DLD1 (cell line): ENCODE data around the gene ERMAP.
"Not testable (repeated sequence)": the region's sequence is repeated elsewhere in the genome, so short reads cannot be mapped to it uniquely, and the experiment has no call there.

Source experiments
- in situ Hi-C: cut with HindIII; loops from 2 replicates; pipeline ENCODE4 v1.10.0; 2017; ENCODE audit warnings: low sequenced_read_pairs

ERMAP gene

DNA sequence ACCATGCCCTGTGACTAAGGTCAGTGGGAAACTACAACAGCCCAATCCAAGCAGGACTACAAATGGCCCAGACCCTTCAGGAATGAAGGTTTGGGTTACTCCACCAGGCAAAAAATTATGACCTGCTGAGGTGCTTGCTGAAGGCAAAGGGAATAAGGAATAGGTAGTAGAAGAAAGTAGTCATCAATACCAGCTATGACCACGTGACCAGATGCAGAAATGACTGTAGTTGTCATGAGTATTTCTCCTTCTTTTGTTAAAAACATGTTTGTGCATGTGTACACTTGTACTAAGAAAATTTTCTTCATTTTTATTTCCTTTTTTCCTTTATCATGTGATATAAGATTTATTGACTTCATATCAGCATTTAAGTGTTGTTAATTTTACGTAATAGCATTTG, 52.3 kb downstream of the ERMAP start:
- in situ Hi-C loops = not testable (repeated sequence)

GRCh38 chr1:42869751-42870150, 52.8 kb downstream of the ERMAP start:
- in situ Hi-C loops = not testable (repeated sequence)

GRCh38 chr1:42873108-42873507, 56.2 kb downstream of the ERMAP start:
- in situ Hi-C loops = not testable (repeated sequence)

GRCh38 chr1:42873670-42874069, 56.7 kb downstream of the ERMAP start:
- in situ Hi-C loops = no loop called here

- in situ Hi-C loops = no loop called here
These were observed 59.1 kb downstream of the ERMAP start for GRCh38 chr1:42876009-42876408.

GRCh38 chr1:42877380-42877779, 60.5 kb downstream of the ERMAP start:
- in situ Hi-C loops = no loop called here

DNA sequence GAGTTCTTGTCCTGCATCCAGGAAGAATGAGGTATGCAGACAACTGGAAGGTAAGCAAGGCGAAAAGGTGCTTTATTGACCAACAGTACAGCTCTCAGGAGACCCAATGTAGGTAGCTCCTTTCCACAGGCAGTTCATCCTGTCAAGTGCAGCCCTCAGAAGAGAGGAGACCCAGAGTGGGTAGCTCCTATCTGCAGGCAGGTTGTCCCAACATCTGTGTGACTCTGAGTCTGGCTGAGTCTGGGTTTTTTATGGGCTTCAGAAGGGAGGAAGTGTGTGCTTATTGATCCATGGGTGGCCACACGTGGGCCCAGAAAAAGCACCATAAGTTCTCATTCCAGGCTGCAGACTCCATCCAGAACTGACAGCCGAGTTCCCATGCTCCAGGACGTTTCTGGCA, 63.5 kb downstream of the ERMAP start:
- in situ Hi-C loops = no loop called here

DNA sequence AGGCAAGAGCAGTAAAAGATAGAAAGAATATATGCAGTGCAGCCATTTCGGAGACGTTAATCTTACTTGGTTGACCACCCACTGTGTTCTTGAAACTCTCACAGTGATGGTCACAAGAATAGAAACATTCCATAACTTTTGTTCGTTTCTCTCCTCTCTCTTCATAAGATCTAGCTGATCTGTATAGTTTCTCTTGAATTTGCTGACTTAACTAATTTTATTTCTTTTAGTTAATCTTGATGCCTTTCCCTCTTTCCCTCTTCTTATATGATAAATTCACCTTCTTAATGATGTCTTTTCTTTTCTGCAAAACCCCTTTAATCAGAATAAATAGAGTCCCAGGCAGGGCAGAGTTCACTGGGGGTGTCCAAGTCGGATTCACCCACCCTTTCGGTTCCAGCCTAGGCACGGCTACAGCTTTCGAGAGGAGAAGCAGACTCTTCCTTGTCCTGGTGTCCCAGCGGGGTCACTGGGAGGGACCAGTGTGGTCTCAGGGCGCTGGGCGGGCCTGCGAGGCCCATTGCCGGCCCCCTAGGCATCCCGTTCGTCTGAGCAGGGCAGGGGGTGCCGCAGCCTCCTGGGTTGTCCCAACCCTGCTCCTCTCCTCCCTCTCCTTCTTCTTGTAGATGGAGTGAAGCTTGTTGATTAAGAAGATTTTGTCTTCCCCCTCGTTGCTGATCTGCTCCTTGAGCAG, 69.3 kb downstream of the ERMAP start:
- in situ Hi-C loops = no loop called here

GRCh38 chr1:42886800-42887199, 69.9 kb downstream of the ERMAP start:
- in situ Hi-C loops = no loop called here

DNA sequence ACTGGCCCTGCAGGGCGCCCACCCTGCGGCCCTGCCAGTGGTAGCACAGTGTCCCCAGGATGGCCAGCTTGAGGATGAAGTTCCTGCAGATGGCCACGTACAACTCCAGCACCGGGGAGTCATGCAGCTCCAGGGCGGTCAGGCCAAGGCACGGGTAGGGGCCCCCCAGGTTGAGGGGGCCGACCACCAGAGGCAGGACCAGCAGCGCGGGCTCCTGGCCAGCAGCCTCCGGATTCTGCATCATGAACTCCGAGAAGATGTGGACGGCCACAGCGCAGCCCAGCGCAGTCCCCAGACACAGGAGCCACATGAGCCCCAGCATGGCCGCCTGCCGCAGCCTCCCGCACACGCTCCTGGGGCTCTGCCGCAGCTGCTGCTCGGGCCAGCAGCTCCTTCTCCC, 70.4 kb downstream of the ERMAP start:
- in situ Hi-C loops = no loop called here

DNA sequence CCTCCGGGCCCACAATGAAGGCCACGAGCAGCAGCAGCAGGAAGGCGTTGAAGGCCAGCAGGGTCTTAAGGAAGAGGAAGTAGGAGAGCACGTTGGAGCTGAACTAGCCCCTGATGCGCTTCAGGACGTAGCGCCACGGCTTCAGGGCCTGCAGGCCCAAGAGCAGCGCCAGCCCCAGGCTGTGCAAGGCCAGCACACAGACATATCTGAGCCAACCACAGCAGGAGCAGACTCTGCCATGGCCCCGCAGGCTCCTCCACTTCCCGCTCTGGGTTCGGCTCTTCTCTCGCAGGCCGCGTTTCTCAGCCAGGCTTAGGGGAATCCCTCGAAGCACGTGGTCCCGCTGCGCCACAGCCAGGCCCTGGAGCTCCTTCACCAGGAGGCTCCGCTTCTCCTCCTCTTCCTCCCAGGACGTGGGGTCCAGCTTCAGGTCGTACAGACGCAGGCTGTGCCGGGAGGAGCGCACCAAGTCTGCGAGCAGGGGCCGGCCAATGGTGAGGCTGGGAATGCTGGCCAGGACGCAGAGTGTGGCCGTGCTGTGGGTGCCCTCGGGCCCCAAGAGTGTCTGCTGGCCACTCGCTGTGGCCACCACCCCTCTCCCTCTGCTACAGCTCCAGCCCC, 71.2 kb downstream of the ERMAP start:
- in situ Hi-C loops = no loop called here

- in situ Hi-C loops = no loop called here
These were observed 72.3 kb downstream of the ERMAP start for GRCh38 chr1:42889264-42889663.

DNA sequence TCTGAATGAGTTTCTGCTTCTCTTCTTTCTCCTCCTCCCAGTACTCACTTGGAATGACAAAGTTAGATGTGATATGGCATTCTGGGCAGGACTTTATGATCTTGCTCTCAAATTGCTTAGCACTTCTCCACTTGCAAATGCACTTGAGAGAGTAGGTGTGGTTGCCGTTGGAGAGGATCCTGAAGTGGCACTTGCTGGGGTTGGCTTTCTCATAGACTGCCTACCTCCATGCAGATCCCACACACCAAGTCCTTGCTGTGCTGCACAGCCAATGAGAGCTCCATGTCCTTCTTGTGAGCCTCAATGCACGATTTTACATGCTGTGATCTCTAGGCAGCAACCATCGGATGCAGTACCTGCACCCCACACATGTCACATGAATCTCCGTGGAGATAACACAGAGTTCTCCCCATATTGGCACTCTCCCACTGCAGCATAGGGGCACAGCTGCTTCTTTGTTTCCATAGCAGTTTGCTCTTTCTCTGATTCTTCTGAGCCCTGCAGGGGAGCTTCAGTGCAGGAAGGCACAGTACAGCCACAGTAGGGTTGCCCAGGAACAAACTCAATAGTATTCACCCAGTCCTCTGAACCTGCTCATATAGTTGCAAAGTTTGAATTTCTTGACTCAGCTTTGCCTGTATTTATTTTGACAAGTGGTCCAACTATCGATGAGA, 74.7 kb downstream of the ERMAP start:
- in situ Hi-C loops = no loop called here
